Type B pancreatic cell (in vitro differentiated cells): ENCODE data around the gene ITSN1. TPM values are rescaled to one million over a fixed set of nuclear protein-coding genes. Genes with fewer than 3 reads are reported as not detected.

Experiments used
- DNase-seq: peaks from one replicate; pipeline ENCODE4 v3.0.0; 2021; ENCODE audit warnings: mixed read lengths; ENCODE audit not compliant: unreplicated experiment; ENCODE audit errors: extremely low spot score
- H3K27ac Mint-ChIP-seq: 2 replicates; pipeline ENCODE4 v1.8.0; 2021; ENCODE audit warnings: mild to moderate bottlenecking, mixed read lengths
- H3K27me3 Mint-ChIP-seq: 2 replicates; pipeline ENCODE4 v1.8.0; 2021; ENCODE audit warnings: mixed read lengths
- H3K36me3 Mint-ChIP-seq: 2 replicates; pipeline ENCODE4 v1.8.0; 2021; ENCODE audit warnings: mixed read lengths
- H3K4me1 Mint-ChIP-seq: one replicate; pipeline ENCODE4 v1.8.0; 2021; ENCODE audit warnings: mixed read lengths; ENCODE audit not compliant: unreplicated experiment
- H3K4me3 Mint-ChIP-seq: 2 replicates; pipeline ENCODE4 v1.8.0; 2021; ENCODE audit warnings: mild to moderate bottlenecking, mixed read lengths
- H3K9me3 Mint-ChIP-seq: 2 replicates; pipeline ENCODE4 v1.8.0; 2021; ENCODE audit warnings: mixed read lengths
- CTCF ChIP-seq: fragments of 200-600 bp; sonication (generic); conservative IDR thresholded peaks from 2 replicates; pipeline ENCODE4 v1.5.0; 2021; ENCODE audit warnings: antibody characterized with exemption, mild to moderate bottlenecking
- total RNA-seq: library from RNA; stranded (reverse); gene quantifications from 2 replicates; pipeline ENCODE4 v1.2.1, GENCODE V29; 2021; ENCODE audit warnings: low replicate concordance

ITSN1 gene
- total RNA-seq, 1 donor from 2014 or later, result 89.1 TPM

GRCh38 chr21:33875026-33875695, 232.9 kb downstream of the ITSN1 start:
- no peak overlapping the region for H3K27ac Mint-ChIP-seq
- no peaks in the 10 kb centered on the region for H3K4me1 Mint-ChIP-seq

GRCh38 chr21:33878824-33879223, 236.5 kb downstream of the ITSN1 start:
- DNase-seq, result no peak
- H3K4me1 Mint-ChIP-seq, result peaks cover 16% of the 10 kb centered on the region
- no peaks in the 10 kb centered on the region for H3K36me3 Mint-ChIP-seq
- H3K27me3 Mint-ChIP-seq, result no peaks in the 10 kb centered on the region
- TF ChIP-seq CTCF, result no peak
- H3K9me3 Mint-ChIP-seq, result no peaks in the 10 kb centered on the region
- no peak overlapping the region for H3K4me3 Mint-ChIP-seq
- H3K27ac Mint-ChIP-seq, result no peak overlapping the region

More at GRCh38 chr21:33875026-33875695, 232.9 kb downstream of the ITSN1 start:
- Mint-ChIP-seq H3K9me3 (no peaks in the 10 kb centered on the region), H3K4me3 (no peak overlapping the region), H3K36me3 (peaks cover under 1% of the 10 kb centered on the region), H3K27me3 (no peaks in the 10 kb centered on the region)
- no peak for DNase-seq
- TF ChIP-seq CTCF, result no peak

- Mint-ChIP-seq H3K27ac (no peak overlapping the region), H3K36me3 (no peaks in the 10 kb centered on the region), H3K4me1 (peaks cover 27% of the 10 kb centered on the region), H3K27me3 (no peaks in the 10 kb centered on the region), H3K9me3 (no peaks in the 10 kb centered on the region), H3K4me3 (no peak overlapping the region)
- DNase-seq, result no peak
- no peak for TF ChIP-seq CTCF
Observed at GRCh38 chr21:33880626-33881025, 238.3 kb downstream of the ITSN1 start.

- peaks cover 27% of the 10 kb centered on the region for H3K4me1 Mint-ChIP-seq
- H3K27ac Mint-ChIP-seq, result no peak overlapping the region
- DNase-seq, result no peak
Observed at GRCh38 chr21:33881689-33882440, 239.6 kb downstream of the ITSN1 start.

DNA sequence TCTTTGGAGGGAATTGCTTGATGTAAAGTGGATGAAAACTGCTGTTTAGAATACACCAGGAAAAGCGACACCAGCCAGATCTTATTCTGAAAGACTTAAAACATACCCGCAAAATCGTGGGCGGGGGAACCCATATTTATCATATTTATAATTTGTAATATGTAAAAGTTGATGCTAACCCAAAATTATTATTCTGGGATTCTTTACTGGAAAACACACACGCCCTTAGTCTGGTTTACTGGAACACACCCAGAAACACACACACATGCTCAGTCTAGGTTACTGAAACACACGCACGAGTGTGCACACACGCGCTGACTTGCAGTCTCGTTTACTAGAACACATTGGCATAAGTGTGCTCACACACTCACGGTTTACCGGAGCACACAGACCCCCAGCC, 240.8 kb downstream of the ITSN1 start:
- peaks cover 27% of the 10 kb centered on the region for H3K4me1 Mint-ChIP-seq
- H3K27ac Mint-ChIP-seq, result no peak overlapping the region
- H3K36me3 Mint-ChIP-seq, result no peaks in the 10 kb centered on the region
- no peaks in the 10 kb centered on the region for H3K9me3 Mint-ChIP-seq
- TF ChIP-seq CTCF, result no peak
- H3K4me3 Mint-ChIP-seq, result no peak overlapping the region
- H3K27me3 Mint-ChIP-seq, result no peaks in the 10 kb centered on the region
- DNase-seq, result no peak

More at GRCh38 chr21:33881689-33882440, 239.6 kb downstream of the ITSN1 start:
- no peaks in the 10 kb centered on the region for H3K9me3 Mint-ChIP-seq
- H3K27me3 Mint-ChIP-seq, result no peaks in the 10 kb centered on the region
- no peak for TF ChIP-seq CTCF
- H3K4me3 Mint-ChIP-seq, result no peak overlapping the region
- no peaks in the 10 kb centered on the region for H3K36me3 Mint-ChIP-seq
